ENCODE data around the gene NALCN. TPM values are rescaled to one million over a fixed set of nuclear protein-coding genes. Genes with fewer than 3 reads are reported as not detected.

Gene NALCN
- total and polyA plus RNA-seq, 2 experiments from 2014 or later = 0.50 to 0.87 TPM

DNA sequence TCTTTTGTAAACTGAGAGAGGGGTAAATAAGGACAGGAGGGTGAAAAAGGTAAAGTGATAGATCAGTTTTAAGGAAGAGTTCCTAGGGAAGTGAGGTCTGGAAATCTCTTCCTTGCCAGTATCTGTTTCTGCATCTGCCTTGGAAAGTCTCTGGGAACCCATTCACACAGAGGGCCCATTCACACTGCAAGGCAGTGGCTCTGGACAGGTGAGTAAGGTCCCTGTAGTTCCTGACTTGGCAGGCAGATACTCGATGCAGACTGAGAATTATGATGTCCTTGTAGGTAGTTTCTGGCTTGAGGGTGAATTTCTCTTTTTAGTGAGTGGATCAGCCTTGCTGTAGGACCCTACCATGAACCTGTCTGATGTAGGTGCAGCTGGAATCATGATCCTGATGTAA, 293.3 kb downstream of the NALCN start (continued):
- TF ChIP-seq, protein P1, sequence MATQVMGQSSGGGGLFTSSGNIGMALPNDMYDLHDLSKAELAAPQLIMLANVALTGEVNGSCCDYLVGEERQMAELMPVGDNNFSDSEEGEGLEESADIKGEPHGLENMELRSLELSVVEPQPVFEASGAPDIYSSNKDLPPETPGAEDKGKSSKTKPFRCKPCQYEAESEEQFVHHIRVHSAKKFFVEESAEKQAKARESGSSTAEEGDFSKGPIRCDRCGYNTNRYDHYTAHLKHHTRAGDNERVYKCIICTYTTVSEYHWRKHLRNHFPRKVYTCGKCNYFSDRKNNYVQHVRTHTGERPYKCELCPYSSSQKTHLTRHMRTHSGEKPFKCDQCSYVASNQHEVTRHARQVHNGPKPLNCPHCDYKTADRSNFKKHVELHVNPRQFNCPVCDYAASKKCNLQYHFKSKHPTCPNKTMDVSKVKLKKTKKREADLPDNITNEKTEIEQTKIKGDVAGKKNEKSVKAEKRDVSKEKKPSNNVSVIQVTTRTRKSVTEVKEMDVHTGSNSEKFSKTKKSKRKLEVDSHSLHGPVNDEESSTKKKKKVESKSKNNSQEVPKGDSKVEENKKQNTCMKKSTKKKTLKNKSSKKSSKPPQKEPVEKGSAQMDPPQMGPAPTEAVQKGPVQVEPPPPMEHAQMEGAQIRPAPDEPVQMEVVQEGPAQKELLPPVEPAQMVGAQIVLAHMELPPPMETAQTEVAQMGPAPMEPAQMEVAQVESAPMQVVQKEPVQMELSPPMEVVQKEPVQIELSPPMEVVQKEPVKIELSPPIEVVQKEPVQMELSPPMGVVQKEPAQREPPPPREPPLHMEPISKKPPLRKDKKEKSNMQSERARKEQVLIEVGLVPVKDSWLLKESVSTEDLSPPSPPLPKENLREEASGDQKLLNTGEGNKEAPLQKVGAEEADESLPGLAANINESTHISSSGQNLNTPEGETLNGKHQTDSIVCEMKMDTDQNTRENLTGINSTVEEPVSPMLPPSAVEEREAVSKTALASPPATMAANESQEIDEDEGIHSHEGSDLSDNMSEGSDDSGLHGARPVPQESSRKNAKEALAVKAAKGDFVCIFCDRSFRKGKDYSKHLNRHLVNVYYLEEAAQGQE (IDR thresholded peaks at IDR 0.05; ENCODE audit: unreplicated experiment) = no peak
- no peak for TF ChIP-seq NANOG (IDR thresholded peaks at IDR 0.05; ENCODE audit: borderline replicate concordance)
- TF ChIP-seq ZNF331 (CRISPR knock-in tag; IDR thresholded peaks at IDR 0.05; ENCODE audit: low read depth) = no peak
- TF ChIP-seq EZH2phosphoT487 (IDR thresholded peaks at IDR 0.05; ENCODE audit: unreplicated experiment) = no peak

DNA sequence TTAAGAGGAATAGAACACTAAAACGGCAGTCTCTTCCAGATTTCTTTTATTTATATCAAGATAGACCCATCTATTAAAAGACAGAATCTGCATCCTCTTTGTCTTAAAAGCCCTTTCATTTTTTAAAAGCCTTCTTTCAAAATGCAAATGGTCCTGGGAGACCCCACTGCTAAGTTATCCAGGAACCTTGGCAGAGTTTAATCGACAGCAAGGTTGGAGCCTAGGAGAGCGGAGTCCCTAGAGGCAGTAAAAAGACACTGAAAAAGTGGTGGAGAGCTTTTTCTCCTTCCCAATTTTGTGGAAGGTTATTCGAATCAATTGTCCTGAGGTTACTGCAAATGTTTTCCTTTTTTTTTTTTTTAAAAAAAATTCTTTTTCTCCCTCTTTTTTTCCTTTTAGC, 294.7 kb downstream of the NALCN start:
- peak; percentile 75 for DNase-seq (ENCODE audit: low spot score)
- Histone ChIP-seq H3K4me3 (no peak overlapping the region), H3K36me3 (ENCODE audit: insufficient read depth) (no peaks in the 10 kb centered on the region), H2AFZ (no peak overlapping the region), H3F3A (replicated peaks; ENCODE audit: low read depth) (no peaks in the 10 kb centered on the region), H3K4me1 (ENCODE audit: insufficient read depth) (peaks cover 55% of the 10 kb centered on the region), H3K79me2 (replicated peaks; ENCODE audit: insufficient read depth) (no peaks in the 10 kb centered on the region), H3K4me2 (peak overlapping the region; percentile 36; the same call in 1 of the 2 replicates), H3K27me3 (ENCODE audit: insufficient read depth) (no peaks in the 10 kb centered on the region), H3K27ac (ENCODE audit: low read depth) (peak overlapping the region; percentile 10; the same call in 1 of the 2 replicates), H3K9me2 (ENCODE audit: insufficient read depth) (no peaks in the 10 kb centered on the region), H4K20me1 (replicated peaks; ENCODE audit: insufficient read depth) (no peaks in the 10 kb centered on the region)
- Mint-ChIP-seq H3K36me3 (ENCODE audit: low read depth) (no peaks in the 10 kb centered on the region), H3K4me3 (0 out of 3 replicates have a peak overlapping the region, but pooled peaks have one; percentile 25), H3K4me1 (peaks cover 55% of the 10 kb centered on the region), H3K27ac (peak overlapping the region; percentile 94), H3K9me3 (no peaks in the 10 kb centered on the region), H3K27me3 (ENCODE audit: insufficient read depth, low read depth, poor library complexity) (peaks cover 5% of the 10 kb centered on the region)
- ATAC-seq = peak; percentile 93
- TF ChIP-seq NANOG (IDR thresholded peaks at IDR 0.05; ENCODE audit: borderline replicate concordance) (peak; percentile 20; the same call in 1 of the 2 replicates), CREB1 (CRISPR knock-in tag; IDR thresholded peaks at IDR 0.05; ENCODE audit: low read depth) (no peak)
- TF ChIP-seq, protein P2, sequence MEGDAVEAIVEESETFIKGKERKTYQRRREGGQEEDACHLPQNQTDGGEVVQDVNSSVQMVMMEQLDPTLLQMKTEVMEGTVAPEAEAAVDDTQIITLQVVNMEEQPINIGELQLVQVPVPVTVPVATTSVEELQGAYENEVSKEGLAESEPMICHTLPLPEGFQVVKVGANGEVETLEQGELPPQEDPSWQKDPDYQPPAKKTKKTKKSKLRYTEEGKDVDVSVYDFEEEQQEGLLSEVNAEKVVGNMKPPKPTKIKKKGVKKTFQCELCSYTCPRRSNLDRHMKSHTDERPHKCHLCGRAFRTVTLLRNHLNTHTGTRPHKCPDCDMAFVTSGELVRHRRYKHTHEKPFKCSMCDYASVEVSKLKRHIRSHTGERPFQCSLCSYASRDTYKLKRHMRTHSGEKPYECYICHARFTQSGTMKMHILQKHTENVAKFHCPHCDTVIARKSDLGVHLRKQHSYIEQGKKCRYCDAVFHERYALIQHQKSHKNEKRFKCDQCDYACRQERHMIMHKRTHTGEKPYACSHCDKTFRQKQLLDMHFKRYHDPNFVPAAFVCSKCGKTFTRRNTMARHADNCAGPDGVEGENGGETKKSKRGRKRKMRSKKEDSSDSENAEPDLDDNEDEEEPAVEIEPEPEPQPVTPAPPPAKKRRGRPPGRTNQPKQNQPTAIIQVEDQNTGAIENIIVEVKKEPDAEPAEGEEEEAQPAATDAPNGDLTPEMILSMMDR (conservative IDR thresholded peaks at IDR 0.05; ENCODE audit: low read depth in 2 of 2) = 0 out of 4 replicates have a peak, but pooled peaks of 1 of the 2 experiments have one; percentile 14

DNA sequence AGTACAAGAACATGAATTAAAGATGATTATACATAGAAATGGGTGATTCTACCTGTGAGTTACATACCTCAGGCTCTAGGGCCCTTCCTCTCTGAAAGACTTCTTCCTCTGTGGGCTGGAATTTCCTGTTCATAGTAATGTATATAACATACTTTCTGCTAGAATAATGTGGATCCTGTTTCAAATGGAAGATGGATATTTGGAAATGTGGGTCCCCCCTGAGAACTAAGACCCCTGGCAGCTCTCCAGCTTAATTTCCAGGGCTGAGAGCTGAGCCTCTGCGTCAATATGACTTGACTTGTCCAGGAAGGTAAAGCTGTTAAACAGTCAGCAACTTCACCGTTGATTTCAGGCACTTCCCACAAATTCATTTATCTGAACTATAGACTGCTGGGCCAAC, 296.3 kb downstream of the NALCN start:
- H3K4me1 ChIP-seq (ENCODE audit: insufficient read depth) = peaks cover 69% of the 10 kb centered on the region
- H3K36me3 Mint-ChIP-seq (ENCODE audit: low read depth) = no peaks in the 10 kb centered on the region
- H3K27me3 Mint-ChIP-seq (ENCODE audit: insufficient read depth, low read depth, poor library complexity) = peaks cover 5% of the 10 kb centered on the region
- ATAC-seq (no peak), DNase-seq (ENCODE audit: low spot score) (peak; percentile 33)
- H3K4me2 ChIP-seq = peak overlapping the region; percentile 39
- H3K4me3 ChIP-seq = peak overlapping the region; percentile 17; the same call in 1 of the 2 replicates
- peaks cover 71% of the 10 kb centered on the region for H3K4me1 Mint-ChIP-seq
- no peaks in the 10 kb centered on the region for H3K27me3 ChIP-seq (ENCODE audit: insufficient read depth)
- H2AFZ ChIP-seq = no peak overlapping the region
- peak overlapping the region; percentile 94 for H3K27ac Mint-ChIP-seq
- H3K4me3 Mint-ChIP-seq = no peak overlapping the region; the same call in 2 of the 3 replicates
- H3K79me2 ChIP-seq (replicated peaks; ENCODE audit: insufficient read depth) = no peaks in the 10 kb centered on the region
- no peaks in the 10 kb centered on the region for H3F3A ChIP-seq (replicated peaks; ENCODE audit: low read depth)
- no peaks in the 10 kb centered on the region for H3K9me3 Mint-ChIP-seq
- H3K9me2 ChIP-seq (ENCODE audit: insufficient read depth) = no peaks in the 10 kb centered on the region
- peak overlapping the region; percentile 63 for H3K27ac ChIP-seq (ENCODE audit: low read depth)
- no peaks in the 10 kb centered on the region for H4K20me1 ChIP-seq (replicated peaks; ENCODE audit: insufficient read depth)
- H3K36me3 ChIP-seq (ENCODE audit: insufficient read depth) = no peaks in the 10 kb centered on the region
- TF ChIP-seq CREB1 (CRISPR knock-in tag; IDR thresholded peaks at IDR 0.05; ENCODE audit: low read depth) (no peak), EZH2 (IDR thresholded peaks at IDR 0.05; ENCODE audit: low read depth, unreplicated experiment) (no peak), NANOG (IDR thresholded peaks at IDR 0.05; ENCODE audit: borderline replicate concordance) (0 out of 2 replicates have a peak, but pooled peaks have one; percentile 25)
- TF ChIP-seq, protein P3, sequence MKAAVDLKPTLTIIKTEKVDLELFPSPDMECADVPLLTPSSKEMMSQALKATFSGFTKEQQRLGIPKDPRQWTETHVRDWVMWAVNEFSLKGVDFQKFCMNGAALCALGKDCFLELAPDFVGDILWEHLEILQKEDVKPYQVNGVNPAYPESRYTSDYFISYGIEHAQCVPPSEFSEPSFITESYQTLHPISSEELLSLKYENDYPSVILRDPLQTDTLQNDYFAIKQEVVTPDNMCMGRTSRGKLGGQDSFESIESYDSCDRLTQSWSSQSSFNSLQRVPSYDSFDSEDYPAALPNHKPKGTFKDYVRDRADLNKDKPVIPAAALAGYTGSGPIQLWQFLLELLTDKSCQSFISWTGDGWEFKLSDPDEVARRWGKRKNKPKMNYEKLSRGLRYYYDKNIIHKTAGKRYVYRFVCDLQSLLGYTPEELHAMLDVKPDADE (IDR thresholded peaks at IDR 0.05) = peak; percentile 63
